CD4-positive, alpha-beta T cell treated with Interferon alpha-2 for 1 hour (primary cell): ENCODE measurements around the gene ELAPOR2.
"Not testable (repeated sequence)": the region's sequence is repeated elsewhere in the genome, so short reads cannot be mapped to it uniquely, and the experiment has no call there.

Experiments used
- DNase-seq, 2 donors: peaks; one replicate each; pipeline ENCODE4 v3.0.0-alpha.2; 2020 to 2022

ELAPOR2 gene

GRCh38 chr7:87044713-87045112 is 14.7 kb downstream of the ELAPOR2 start:
- not testable (repeated sequence) for DNase-seq

- DNase-seq: not testable (repeated sequence)
These were observed 17.9 kb downstream of the ELAPOR2 start for GRCh38 chr7:87041586-87041985.

GRCh38 chr7:87039691-87040299 is 19.7 kb downstream of the ELAPOR2 start:
- peak; percentile 13 to 38 for DNase-seq

- DNase-seq: no peak
These were observed 20.3 kb downstream of the ELAPOR2 start for GRCh38 chr7:87038993-87039690.

GRCh38 chr7:87036985-87037384 is 22.5 kb downstream of the ELAPOR2 start:
- no peak for DNase-seq

GRCh38 chr7:87032604-87033339 is 26.7 kb downstream of the ELAPOR2 start:
- no peak for DNase-seq

GRCh38 chr7:87029078-87029477 is 30.4 kb downstream of the ELAPOR2 start:
- DNase-seq: no peak

GRCh38 chr7:87028636-87029035 is 30.8 kb downstream of the ELAPOR2 start:
- no peak for DNase-seq

GRCh38 chr7:87027900-87028299 is 31.6 kb downstream of the ELAPOR2 start:
- DNase-seq: no peak

- DNase-seq: no peak
These were observed 38.2 kb downstream of the ELAPOR2 start for GRCh38 chr7:87021285-87021684.

- no peak for DNase-seq
These were observed 42.8 kb downstream of the ELAPOR2 start for GRCh38 chr7:87016606-87017005.

- no peak for DNase-seq
These were observed 45.6 kb downstream of the ELAPOR2 start for GRCh38 chr7:87013840-87014190.

- DNase-seq: no peak
These were observed 46.2 kb downstream of the ELAPOR2 start for GRCh38 chr7:87013136-87013839.
